Adipose tissue (tissue), 3 donors: ENCODE results near the gene FAM118A. TPM values are rescaled to one million over a fixed set of nuclear protein-coding genes. Genes with fewer than 3 reads are reported as not detected.

ENCODE experiments used
- polyA plus RNA-seq, 3 donors: library from polyadenylated mRNA; stranded (reverse); fragments of 200-250 nt; gene quantifications; one replicate each; pipeline ENCODE4 v1.2.3, GENCODE V29; 2013
- donor health status: healthy with polysubstance abuse.
- donor health status: Bipolar disorder and iron deficiency.
- donor health status: healthy.

Gene FAM118A
- polyA plus RNA-seq, 3 donors, result 6.4 to 40.5 (median 14.7) TPM

Other genes starting within 250 kb of the FAM118A start
- 10 to 100 TPM in 2 of 3 donors, 1 to 10 TPM in 1; 9.3 to 17.4 (median 12.4) TPM for gene NUP50, start 146.0 kb upstream of the FAM118A start, polyA plus RNA-seq
- 10 to 100 TPM; 16.1 to 31.6 (median 26.2) TPM for gene KIAA0930, start 69.0 kb upstream of the FAM118A start, polyA plus RNA-seq
- gene UPK3A, start 25.0 kb upstream of the FAM118A start, polyA plus RNA-seq, result not detected
- gene SMC1B, start 103.7 kb downstream of the FAM118A start, polyA plus RNA-seq, result under 1 TPM in 2 of 3 donors, not detected in 1; 0.01 to 0.02 TPM
- under 1 TPM; 0.06 to 0.56 (median 0.17) TPM for gene RIBC2, start 103.8 kb downstream of the FAM118A start, polyA plus RNA-seq
- gene FBLN1, start 192.9 kb downstream of the FAM118A start, polyA plus RNA-seq, result 100 to 1,000 TPM in 2 of 3 donors, 10 to 100 TPM in 1; 33.2 to 280 (median 121) TPM